T-helper 2 cell (primary cell): ENCODE measurements around the gene UBE2F.

Experiments used
- DNase-seq, 5 experiments: peaks; one replicate each; pipeline versions ENCODE4 v3.0.0 to v3.0.0-alpha.2; 2012 to 2022

UBE2F gene

GRCh38 chr2:238082151-238082550, 115.3 kb downstream of the UBE2F start:
- DNase-seq: no peak

GRCh38 chr2:238082827-238083226, 116.0 kb downstream of the UBE2F start:
- no peak for DNase-seq

- DNase-seq: no peak
Observed at GRCh38 chr2:238083919-238084318, 117.1 kb downstream of the UBE2F start.

- no peak for DNase-seq
Observed at GRCh38 chr2:238084761-238085160, 117.9 kb downstream of the UBE2F start.

- no peak for DNase-seq
Observed at GRCh38 chr2:238085899-238086298, 119.1 kb downstream of the UBE2F start.

- no peak for DNase-seq
Observed at GRCh38 chr2:238087211-238087610, 120.4 kb downstream of the UBE2F start.

- no peak for DNase-seq
Observed at GRCh38 chr2:238090887-238091286, 124.1 kb downstream of the UBE2F start.

GRCh38 chr2:238091436-238092060, 124.7 kb downstream of the UBE2F start:
- no peak for DNase-seq
